B cell (primary cell): ENCODE results near the gene C18orf63.

ENCODE experiments used
- CTCF ChIP-seq: fragments of 200-600 bp; IDR thresholded peaks from one replicate; pipeline ENCODE4 v1.8.0; 2022; ENCODE audit warnings: antibody characterized with exemption, mild to moderate bottlenecking
- EZH2 ChIP-seq: IDR thresholded peaks from 2 replicates; pipeline ENCODE4 v1.6.1; 2012; ENCODE audit warnings: borderline replicate concordance, low read depth, mild to moderate bottlenecking, moderate library complexity, low read length; ENCODE audit not compliant: insufficient read depth, poor library complexity, severe bottlenecking

GRCh38 chr18:74397572-74397971, 81.9 kb downstream of the C18orf63 start:
- TF ChIP-seq CTCF (no peak), EZH2 (no peak)
